Measurements from ENCODE around the gene CA7. TPM values are rescaled to one million over a fixed set of nuclear protein-coding genes. Genes with fewer than 3 reads are reported as not detected.
A peak's percentile ranks its signal among the peaks of the same experiment; 100 is the strongest.

CA7 gene
- total RNA-seq, 4 donors from 2014 or later: 107 to 237 (median 152) TPM

GRCh38 chr16:66873685-66874055, 29.5 kb downstream of the CA7 start:
- H3K36me3 ChIP-seq: no peaks in the 10 kb centered on the region
- H3K27me3 ChIP-seq: no peaks in the 10 kb centered on the region
- H3K9me3 ChIP-seq: no peaks in the 10 kb centered on the region
- DNase-seq: no peak
- H3K4me3 ChIP-seq: no peak overlapping the region
- TF ChIP-seq POLR2A (IDR thresholded peaks at IDR 0.05) (no peak), POLR2AphosphoS5 (IDR thresholded peaks at IDR 0.05) (no peak), EP300 (IDR thresholded peaks at IDR 0.05; ENCODE audit: low read depth) (no peak), CTCF (IDR thresholded peaks at IDR 0.05) (no peak)
- peaks cover 7 to 41% (median 26%) of the 10 kb centered on the region in 4 donors for H3K4me1 ChIP-seq
- peak overlapping the region; percentile 84 to 86 (median 85) for H3K27ac ChIP-seq
- intact Hi-C loops (cut with DNase I; ENCODE audit: low total_unique reads) (no loop called here), in situ Hi-C loops (cut with MboI; ENCODE audit: low pct_ligation_motif_present in 1 of 4, low pct_unique_long_range_greater_than_20kb in 1 of 4, low sequenced_read_pairs in 3 of 4) (loop anchor here (25.0 kb wide), 1 partner anchor 461 kb away; no protein-coding TSS in a partner anchor)

GRCh38 chr16:66874079-66874775, 30.0 kb downstream of the CA7 start:
- no peaks in the 10 kb centered on the region for H3K27me3 ChIP-seq
- no peak for DNase-seq
- no peak overlapping the region for H3K4me3 ChIP-seq
- TF ChIP-seq EP300 (IDR thresholded peaks at IDR 0.05; ENCODE audit: low read depth): no peak
- no peak for TF ChIP-seq CTCF (IDR thresholded peaks at IDR 0.05)
- no peak for TF ChIP-seq POLR2A (IDR thresholded peaks at IDR 0.05)
- no peak for TF ChIP-seq POLR2AphosphoS5 (IDR thresholded peaks at IDR 0.05)
- intact Hi-C loops (cut with DNase I; ENCODE audit: low total_unique reads) (no loop called here), in situ Hi-C loops (cut with MboI; ENCODE audit: low pct_ligation_motif_present in 1 of 4, low pct_unique_long_range_greater_than_20kb in 1 of 4, low sequenced_read_pairs in 3 of 4) (loop anchor here (25.0 kb wide), 1 partner anchor 462 kb away; no protein-coding TSS in a partner anchor)
- H3K27ac ChIP-seq: peak overlapping the region in 2 of 4 donors; percentile 16 to 25
- H3K9me3 ChIP-seq: no peaks in the 10 kb centered on the region
- H3K4me1 ChIP-seq: peaks cover 7 to 41% (median 26%) of the 10 kb centered on the region in 4 donors
- WGBS, 2 donors (ENCODE audit: low coverage in 1 of 2): 33 to 100% methylated on average over 1 of the region's 1 CpG
- no peaks in the 10 kb centered on the region for H3K36me3 ChIP-seq

- H3K27ac ChIP-seq: peak overlapping the region in 1 of 4 donors; percentile 15
These were observed 33.9 kb downstream of the CA7 start for GRCh38 chr16:66878067-66878466.

More at GRCh38 chr16:66878067-66878466, 33.9 kb downstream of the CA7 start:
- Histone ChIP-seq H3K4me1 (peaks cover 9 to 32% (median 14%) of the 10 kb centered on the region in 4 donors), H3K9me3 (no peaks in the 10 kb centered on the region), H3K4me3 (no peak overlapping the region), H3K27me3 (no peaks in the 10 kb centered on the region), H3K36me3 (no peaks in the 10 kb centered on the region)
- 54 to 60% methylated on average over 2 to 5 of the region's 5 CpGs for WGBS, 2 donors (ENCODE audit: low coverage in 1 of 2)
- intact Hi-C loops (cut with DNase I; ENCODE audit: low total_unique reads) (no loop called here), in situ Hi-C loops (cut with MboI; ENCODE audit: low pct_ligation_motif_present in 1 of 4, low pct_unique_long_range_greater_than_20kb in 1 of 4, low sequenced_read_pairs in 3 of 4) (no loop called here)
- DNase-seq: no peak
- TF ChIP-seq CTCF (IDR thresholded peaks at IDR 0.05) (no peak), EP300 (IDR thresholded peaks at IDR 0.05; ENCODE audit: low read depth) (no peak), POLR2AphosphoS5 (IDR thresholded peaks at IDR 0.05) (no peak), POLR2A (IDR thresholded peaks at IDR 0.05) (no peak)

Data from transverse colon (tissue), 4 donors.